Stimulated activated CD8-positive, alpha-beta memory T cell treated with anti-CD3 and anti-CD28 coated beads, Interleukin-2, amount 100 ng/mL, for 1 hour (primary cell): ENCODE measurements around the gene B4GALT1.

ENCODE experiments used
- DNase-seq, 2 donors: peaks; one replicate each; pipeline ENCODE4 v3.0.0-alpha.2; 2020; ENCODE audit warnings: low read depth in 2 of 2

Gene B4GALT1

DNA sequence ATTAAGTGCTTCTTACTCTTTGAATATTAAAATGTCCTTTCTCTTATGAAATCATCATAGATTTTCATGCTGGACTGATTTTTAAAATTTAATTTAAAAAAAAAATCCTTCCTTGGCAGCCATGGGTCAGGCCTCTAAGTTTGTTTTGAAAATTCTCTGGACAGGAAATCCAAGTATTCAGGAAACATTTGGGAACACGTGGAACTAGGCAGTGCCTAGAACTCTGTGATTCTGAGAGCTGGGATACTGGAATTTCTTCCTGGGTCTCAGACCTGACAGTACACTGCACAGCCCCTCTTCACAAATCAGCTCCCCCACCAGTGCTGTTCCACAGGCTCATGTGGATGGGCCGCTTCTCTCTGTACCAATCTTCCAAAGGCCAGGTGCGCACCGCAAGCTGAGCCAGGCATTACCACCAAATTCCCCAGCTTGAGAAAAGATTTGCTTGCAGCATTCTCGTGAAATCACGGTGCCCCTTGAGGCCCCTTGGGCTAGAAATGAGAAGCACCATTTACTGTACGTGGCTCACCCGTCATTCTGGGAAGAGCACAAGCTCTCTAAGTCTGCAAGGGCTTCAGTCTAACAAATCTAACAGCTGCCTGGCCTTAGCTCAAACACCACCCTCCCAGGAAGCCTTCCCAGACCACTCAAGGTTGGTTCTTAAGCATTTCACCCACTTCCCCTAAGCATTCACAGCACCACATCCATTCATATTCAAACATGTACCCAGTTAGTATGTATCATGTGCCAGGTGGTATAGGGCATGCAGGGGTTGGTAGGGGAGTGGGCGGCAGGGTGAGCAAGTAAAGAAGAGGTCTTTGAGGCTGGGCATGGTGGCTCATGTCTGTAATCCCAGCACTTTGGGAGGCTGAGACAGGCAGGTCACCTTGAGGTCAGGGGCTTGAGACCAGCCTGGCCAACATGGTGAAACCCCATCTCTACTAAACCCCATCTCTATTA, 26.5 kb downstream of the B4GALT1 start:
- DNase-seq, result no peak

DNA sequence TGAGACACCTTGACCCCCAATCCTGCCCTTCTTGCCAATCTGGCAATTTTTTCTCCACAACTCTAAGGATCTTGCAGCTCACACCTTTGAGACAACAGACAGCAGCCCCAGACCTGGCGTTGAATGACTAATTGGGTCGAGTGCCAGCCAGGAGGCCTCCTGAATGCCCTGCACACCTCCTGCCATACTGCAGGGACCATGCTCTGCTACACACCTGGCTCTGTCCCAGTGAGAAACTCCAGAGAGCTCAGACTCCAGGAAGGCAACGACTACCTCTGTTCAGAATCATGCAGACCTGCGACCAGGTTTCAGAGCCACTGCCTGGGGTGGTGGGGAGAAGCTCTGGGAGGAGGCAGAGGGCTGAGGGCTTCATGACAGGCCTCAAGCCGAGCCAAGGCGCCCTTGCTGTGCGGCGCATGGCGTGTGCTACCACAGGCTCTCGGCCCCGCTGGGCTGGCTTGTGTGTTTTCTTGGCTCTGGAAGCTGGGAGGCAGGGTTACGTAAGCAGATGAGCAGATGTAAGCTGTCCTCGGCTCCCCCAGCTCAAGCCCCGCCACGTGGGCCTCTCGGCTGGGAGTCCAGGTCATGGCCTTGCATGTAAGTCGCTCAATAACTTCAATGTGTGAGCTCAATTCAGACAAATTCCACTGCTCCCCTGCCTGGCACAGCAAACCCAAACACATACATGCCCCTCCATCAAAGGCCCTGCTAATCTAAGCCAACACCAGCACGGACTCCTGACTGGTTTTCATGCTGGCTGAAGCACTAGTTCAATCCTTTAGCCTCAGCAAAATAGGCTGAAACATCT, 27.5 kb downstream of the B4GALT1 start:
- no peak for DNase-seq

DNA sequence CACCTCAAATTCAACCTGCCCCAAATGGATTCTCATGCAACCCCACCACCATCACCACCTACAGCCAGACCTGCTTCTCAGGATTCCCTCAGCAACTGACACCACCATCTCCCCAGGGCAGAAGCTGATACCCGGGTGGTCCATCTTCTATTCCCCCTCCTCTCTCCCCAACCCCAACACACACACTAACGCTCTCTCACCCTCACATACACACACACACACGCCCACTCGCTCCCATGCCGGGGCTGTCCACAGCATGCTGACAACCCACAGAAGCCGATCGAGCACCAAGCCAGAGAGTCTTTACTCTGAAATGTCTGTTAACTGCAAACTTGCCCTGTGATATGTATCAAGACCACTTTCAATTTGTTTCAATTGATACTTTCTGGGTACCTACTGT, 28.4 kb downstream of the B4GALT1 start:
- DNase-seq, result no peak

DNA sequence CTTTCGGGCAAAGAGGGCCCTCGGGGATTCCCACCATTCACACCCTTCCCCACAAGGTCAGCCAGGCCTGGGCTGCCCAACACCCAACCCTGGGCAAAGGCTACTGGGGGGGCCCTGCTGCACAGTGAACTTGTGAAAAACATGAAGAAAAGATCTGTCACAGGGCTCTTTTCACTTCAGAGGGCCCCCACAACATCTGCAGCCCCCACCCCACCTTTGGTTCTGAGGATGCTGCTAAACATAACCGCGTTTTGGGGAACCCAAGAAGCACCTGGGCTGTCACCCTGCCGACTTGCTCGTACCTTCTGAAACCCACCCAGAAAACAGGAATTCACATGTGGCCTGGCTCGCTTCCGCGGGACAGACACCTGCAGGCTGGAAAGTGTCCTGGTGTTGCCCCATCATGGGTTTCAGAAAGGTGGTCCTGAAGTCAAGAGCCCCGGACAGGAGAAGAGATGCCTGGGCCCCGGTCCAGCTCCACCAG, 29.3 kb downstream of the B4GALT1 start:
- DNase-seq, result no peak

DNA sequence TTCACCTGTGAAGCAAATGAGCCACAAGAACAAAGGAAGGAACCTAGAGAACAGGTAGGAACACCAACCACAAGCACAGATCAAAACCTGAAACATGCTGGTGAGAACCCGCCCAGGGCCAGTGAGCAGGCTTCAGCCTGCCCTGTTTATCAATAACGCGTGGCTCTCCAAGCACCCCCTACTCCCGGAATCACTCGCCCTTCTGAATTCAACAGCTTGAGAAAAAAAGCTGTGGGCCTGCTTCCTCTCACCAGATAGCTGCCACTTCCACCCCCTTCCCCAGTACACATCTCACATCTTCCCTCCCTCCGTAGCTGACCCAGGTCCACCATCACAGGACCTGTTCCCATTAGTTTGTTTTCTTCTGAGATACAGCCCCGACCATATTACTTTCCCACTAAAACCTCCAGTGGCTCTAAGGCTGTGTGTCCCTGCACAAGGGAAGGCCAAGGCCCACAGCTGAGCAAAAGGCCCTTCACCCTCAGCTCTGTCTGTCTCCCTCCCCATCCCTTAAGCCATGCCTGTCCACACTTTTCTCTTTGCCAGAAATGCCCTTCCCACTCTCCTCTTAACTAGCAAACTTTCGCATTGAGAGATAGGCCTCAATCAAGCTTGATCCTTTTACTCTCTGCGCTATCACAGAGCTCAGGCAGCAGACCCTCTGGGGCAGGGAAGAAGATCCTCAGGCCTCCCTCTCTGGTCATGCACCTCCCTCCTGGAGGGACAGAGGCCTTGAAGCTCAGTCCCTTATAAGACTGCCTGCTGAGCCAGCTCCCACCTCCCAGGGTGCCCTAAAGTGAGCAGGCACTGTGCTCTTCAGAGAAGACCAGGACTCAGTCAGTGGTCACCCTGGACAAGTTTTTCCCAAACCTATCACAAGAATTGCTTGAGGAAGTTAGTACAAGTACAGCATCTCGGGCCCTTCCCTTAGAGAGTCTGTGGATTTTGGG, 30.1 kb downstream of the B4GALT1 start:
- no peak for DNase-seq

DNA sequence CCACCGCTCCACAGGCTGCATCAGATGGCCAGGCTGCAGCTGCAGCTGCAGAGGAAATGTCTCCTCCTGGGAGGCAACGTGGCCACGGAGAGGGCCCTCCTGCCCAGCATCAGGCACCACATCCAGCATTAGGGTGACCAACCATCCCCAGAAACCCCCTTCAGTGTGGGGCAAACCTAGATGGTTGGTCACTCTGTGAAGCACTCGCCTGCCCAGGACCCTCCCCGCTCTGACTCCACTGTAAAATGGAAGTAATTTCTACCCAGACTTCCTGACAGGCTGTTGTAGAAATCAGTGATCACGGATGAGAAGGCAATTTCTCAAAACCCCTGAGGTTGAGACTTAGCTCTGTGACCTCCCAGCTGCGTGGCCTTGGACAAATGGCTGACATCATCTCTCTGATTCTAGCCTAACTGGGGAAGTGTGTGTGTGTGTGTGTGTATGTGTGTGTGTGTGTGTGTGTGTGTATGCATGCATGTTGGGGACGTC, 31.6 kb downstream of the B4GALT1 start:
- no peak for DNase-seq

DNA sequence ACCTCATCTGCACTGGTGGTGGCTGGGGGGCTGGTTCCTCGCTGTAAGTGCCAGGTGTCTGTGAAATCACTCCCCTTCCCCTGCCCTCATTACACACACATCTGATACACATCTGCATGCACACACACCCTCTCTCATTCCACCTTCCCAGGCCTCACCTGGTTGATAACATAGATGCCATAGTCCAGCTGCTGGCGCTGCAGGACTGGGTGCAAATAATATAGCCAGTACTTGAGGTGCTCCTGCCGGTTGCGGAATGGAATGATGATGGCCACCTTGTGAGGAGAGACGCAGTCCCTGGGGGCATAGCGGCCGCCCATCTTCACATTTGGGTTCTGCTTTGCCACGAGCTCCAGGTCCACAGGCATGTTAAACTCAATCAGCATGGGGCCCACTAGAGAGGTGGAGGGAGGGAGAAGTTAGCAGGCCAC, 32.1 kb downstream of the B4GALT1 start:
- DNase-seq, result no peak

DNA sequence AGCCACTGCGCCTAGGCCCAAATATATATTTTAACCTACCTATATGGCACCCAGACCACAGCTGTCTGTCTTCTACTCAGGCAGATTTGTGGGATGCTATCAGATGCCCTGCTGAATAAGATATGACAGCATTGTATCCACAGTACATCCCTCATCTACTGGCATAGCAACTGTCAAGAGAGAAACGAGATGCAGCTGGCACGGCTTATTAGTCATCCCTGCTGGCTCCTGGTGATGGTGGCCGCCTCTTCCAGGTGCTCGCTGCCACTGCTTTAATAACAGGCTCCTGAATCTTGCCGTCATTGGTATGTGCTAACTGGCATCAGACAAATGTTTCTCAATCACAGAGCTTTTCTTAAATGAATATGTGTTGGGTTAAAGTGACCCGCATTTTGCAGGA, 34.0 kb downstream of the B4GALT1 start:
- no peak for DNase-seq

DNA sequence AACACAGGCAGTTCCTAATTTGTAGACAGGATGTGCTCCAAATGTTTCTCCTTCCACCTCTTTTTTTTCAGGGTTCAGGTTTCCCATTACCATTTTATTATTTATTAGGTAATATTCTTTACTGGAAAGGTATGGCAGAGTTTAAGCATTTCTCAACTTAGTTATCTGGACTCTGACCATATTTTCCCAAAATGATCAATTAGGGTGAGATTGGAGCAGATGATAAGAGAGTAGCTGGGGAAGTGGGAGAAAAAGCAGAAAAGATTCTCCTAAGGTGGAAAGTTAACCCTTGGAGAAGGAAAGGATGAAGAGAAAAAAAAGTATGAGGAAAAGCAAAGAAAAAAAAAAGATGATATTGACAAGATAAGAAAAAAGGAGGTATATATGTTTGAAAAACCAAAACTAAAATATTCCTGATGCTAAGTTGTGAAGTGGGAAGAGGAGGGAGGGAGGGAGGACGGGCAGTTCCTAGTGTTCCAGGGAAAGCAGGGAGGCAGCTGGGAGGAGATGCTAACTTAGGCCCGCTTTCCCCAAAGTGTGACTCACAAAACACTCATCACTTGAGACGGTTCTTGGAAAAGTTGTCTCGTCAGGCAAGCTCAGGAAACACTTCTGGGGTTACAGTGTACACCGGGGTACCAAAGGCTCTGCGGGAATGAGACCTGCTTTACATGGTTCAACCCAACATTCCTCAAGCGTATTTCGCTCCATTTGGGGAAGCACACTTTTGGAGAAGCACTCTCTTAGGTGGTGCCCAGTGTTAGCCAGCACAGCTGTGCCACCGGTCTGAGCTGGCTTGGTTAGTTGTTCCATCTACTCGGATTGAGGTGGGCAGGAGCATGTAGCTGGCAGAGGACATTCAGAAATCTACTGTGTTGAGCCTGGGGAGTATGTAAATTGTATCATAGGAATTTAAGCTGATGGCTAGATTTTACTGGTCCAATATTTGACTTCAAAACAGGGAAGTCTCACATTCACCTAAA, 35.1 kb downstream of the B4GALT1 start:
- no peak for DNase-seq

DNA sequence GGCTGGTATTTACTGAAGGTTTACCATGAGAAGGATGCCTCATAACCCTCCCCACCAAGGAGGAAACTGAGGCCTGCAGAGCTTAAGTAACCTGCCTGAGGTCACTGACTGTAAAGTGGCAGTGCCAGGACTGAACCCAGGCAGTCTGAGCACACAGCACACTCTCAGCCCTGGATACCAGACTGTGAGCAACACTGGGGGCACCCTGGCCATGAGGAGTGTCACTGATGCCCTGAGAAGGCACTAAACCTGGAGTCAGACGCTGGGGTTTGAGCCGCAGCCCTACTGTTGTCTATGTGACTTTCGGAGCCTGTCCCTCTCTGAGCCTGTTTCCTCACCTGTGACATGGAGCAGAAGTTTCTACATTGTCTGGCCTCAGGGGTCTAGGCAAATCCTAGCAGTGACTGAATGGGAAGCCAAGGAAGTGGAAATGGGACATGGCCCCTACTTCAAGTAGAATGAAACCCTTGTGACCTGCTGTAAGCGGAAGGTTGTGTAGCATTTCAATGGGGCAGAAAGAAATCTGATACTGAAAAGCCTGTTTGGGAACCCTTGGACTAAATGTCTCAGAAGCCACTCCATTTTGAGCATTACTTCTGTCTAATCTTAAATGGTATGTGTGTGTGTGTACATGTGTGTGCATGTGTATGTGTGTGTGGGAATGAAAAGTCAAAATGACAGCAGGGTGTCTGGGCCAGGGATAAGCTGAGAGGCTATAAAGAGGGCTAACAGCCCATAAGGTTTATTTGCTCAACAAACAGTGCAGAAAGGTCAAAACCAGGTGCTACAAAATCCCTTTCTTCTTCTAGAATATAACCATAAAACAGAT, 36.0 kb downstream of the B4GALT1 start:
- DNase-seq, result no peak

DNA sequence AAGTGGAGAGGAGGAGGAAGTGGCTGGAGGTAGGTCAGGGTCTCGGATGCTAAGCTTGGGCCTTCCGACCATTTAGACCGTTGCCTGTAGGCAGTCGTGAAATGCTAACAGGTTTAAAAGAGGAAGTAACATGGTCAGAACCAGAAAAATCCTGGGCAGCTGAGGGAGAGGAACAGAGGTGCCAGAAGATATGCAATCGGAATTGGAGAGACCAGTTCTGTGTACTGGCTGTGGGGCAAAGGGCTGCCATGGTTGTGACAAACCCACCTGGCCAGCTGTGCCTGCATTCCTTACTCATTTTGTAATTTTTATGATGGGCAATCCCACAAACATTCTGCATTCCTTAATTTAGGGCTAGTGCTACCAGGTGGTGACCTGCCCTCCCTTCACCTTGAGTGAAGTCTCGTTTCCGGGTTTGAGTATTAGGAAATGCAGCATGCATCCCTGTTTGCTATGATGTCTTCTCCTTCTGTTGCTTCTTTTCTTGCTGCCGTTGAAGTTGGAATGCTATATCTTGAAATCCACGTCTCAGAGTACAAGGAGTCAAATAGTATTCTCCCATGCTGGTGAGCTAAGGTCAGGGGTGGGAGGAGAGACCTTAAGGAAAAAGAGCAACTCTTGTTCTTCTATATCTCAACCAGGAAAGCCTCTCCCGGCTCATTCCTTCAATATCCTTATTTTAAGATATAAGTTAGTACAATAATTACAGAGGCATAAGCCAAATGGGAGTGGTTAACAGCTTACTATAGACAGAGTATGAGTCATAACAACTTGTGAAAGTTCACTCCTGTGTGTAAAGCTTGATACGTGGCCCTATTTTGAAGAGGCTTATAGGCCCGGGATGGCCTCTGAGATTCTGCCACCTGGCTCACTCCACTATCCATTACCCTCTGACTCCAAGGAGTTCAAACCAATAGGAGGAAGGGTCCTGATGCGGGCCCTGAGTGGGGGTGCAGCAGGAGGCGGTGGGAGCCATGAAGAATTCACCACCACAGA, 37.0 kb downstream of the B4GALT1 start:
- no peak for DNase-seq

DNA sequence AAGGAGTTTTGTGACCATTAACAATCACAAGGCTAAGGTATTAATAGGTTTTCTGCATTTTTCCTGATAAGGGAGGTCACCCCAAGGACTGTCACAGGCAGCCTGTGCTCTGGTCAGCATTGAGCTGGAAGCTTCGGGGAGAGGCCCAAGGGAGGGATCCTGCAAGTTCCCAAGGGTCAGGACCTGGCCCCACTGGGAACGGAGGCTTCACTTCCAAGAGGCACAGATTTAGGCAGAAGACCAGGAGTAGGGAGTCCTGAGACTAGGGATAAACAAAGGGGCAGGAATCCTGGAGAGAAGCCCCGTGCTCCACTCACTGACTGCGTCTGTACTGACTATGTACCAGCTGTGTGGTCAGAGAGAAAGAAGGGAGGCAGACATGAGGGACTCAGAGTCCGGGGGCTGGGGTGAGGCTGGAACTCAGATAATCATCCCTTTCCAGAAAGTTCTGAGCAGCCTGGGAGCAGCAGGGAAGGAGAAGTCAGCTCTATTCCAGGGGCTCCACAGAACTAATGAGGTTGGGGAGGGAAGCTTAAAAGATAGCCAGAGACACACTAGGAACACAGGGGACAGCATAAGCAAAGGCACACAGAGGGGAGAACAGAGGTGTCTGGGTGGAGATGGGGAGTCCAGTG, 37.8 kb downstream of the B4GALT1 start:
- DNase-seq, result no peak

DNA sequence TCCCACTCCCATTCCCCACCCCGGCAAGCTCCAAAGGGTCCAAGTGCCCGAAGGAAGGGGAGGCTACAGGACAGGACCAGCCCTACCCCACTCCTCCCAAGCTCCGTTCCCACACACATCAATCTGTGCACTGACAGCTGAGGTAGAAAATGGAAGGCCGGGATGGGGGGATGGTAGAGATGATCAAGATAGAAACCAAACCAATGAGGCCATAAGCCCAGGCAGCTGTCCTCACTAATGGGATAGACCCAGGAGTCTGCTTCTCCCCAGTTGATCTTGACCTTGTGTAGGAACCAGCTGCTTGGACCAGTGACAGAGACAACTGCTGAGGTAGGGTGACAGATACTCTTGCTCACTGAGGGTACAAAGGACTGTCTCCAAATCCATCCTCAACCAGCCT, 38.6 kb downstream of the B4GALT1 start:
- no peak for DNase-seq

DNA sequence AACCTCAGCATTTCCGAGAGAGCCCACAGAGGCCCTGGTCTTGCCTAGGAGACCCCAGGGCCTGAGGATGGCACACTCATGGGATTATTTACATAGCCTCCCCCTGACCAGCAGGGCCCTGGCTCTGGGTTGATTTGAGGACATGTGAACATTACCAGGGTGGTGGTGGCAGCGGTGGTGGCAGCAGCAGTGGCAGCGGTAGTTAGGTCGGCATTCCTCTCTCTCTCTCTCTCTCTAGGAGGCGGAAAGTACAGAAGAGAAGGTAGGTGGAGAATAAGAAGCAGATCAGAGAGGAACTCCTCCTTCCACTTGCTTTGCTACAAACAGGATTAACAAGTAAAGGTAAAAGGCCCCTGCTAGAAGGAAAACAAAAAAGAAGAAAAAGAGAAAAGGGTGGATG, 39.3 kb downstream of the B4GALT1 start:
- DNase-seq, result no peak

DNA sequence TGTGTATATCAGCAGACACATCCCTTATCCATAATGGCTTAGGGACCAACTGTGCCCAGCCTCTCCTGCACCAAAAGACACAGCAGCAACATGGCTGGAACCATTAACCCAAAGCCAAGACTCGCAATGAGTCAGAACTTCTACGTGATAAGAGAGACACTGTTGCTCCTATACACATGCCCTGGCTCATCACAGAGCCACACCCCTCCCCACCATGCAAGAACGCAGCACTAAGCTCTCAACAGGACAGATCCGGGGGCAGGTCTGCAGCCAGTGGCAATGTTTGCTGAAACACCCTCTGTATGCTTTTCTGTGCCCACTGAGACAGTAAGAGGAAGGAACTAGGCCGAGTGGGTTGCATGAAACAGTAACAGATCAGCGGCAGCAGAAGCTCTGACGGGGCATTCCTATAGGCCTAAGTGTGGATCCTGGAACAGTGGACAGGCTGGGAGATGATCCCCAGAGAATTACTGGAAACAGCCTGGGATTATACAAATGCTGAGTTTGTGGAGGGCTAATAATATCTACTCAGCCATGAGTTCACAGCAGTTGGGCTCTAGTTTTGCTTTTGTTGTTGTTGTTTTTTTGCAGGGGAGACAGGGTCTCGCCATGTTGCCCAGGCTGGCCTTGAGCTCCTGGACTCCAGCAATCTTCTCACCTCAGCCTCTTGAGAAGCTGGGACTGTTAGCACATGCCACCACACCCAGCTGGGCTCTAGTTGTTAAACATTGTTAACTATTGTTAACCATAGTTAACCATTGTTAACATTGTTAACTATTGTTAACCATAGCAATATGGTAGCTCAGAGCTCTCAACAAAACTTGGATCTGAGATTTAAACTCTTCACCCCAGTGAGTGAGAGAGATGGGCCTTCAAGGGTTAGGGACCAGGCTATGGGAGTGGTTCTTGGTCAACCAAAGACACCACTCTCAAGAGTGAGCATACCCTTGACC, 41.0 kb downstream of the B4GALT1 start:
- DNase-seq, result no peak

DNA sequence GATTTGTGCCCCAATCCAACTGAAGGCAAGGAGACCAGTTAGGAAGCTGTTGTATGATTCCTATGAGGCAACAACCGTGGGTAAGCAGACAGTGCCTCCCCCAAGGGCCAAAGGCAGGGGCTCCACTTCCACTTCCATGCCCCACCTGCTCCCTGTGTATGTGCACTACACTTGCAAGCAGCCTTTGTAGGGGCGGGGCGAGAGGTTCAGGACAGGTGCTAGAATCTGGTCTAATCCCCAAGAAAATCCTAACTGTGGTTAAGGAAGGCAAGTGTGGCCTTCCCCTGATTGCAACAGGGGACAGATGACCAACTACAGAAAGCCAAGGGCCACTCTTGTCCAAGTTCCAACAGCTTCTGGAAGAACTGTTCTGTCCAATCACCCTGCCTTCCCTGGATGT, 41.7 kb downstream of the B4GALT1 start:
- DNase-seq, result no peak
